ENCODE data around the gene FBRSL1. TPM values are rescaled to one million over a fixed set of nuclear protein-coding genes. Genes with fewer than 3 reads are reported as not detected.

Gene FBRSL1
- polyA plus RNA-seq, 3 donors: 0.39 to 28.7 (median 0.74) TPM

DNA sequence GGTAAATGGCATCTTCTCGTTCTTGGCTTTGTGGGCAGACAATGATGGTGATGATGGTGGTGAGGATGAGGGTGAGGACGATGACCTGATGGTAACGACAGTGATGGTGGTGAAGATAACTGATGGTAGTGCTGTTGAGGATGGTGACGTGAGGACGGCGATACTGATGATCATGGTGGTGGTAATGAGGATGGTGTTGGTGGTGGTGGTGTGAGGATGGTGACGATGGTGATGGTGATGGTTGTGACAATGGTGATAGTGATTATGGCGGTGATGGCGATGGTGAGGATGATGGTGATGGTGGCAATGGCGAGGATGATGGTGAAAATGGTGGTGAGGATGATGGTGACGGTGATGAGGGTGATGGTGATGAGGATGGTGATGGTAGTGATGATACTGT, 54.5 kb downstream of the FBRSL1 start:
- peaks cover 87% of the 10 kb centered on the region for H4K20me1 ChIP-seq (ENCODE audit: insufficient read depth, low read length)
- H3K4me3 Mint-ChIP-seq: no peak overlapping the region
- WGBS (ENCODE audit: insufficient coverage): 98% methylated on average over 10 of the region's 11 CpGs

GRCh38 chr12:132545164-132545953, 55.4 kb downstream of the FBRSL1 start:
- Histone ChIP-seq H3K27ac (ENCODE audit: low read depth in 1 of 2, low read length in 2 of 2) (no peak overlapping the region), H2AFZ (ENCODE audit: insufficient read depth, low read depth, low read length, poor library complexity, severe bottlenecking) (no peak overlapping the region), H3K36me3 (replicated peaks in 1 of 2; ENCODE audit: control insufficient read depth in 1 of 2, insufficient read depth in 2 of 2, low read length in 2 of 2) (peaks cover 0 to 10% of the 10 kb centered on the region in 2 donors), H3K27me3 (ENCODE audit: control insufficient read depth in 2 of 2, insufficient read depth in 2 of 2, low read length in 2 of 2) (no peaks in the 10 kb centered on the region), H3K4me3 (replicated peaks in 1 of 3; ENCODE audit: low read depth in 2 of 3, low read length in 3 of 3) (no peak overlapping the region), H3K4me2 (replicated peaks; ENCODE audit: extremely low read depth, low read length, poor library complexity, severe bottlenecking) (no peak overlapping the region), H3K9ac (ENCODE audit: insufficient read depth, low read length, poor library complexity, severe bottlenecking) (no peak overlapping the region), H4K20me1 (ENCODE audit: insufficient read depth, low read length) (peaks cover 93% of the 10 kb centered on the region), H3K79me2 (ENCODE audit: insufficient read depth, low read length) (no peaks in the 10 kb centered on the region), H3K9me3 (replicated peaks in 1 of 2; ENCODE audit: control insufficient read depth in 1 of 2, insufficient read depth in 1 of 2, low read length in 2 of 2) (no peaks in the 10 kb centered on the region), H3K4me1 (ENCODE audit: control insufficient read depth in 1 of 2, insufficient read depth in 2 of 2, low read length in 2 of 2) (no peaks in the 10 kb centered on the region)
- WGBS (ENCODE audit: insufficient coverage): 95% methylated on average over 25 of the region's 26 CpGs
- Mint-ChIP-seq H3K9me3 (peaks cover 0 to 2% (median 0%) of the 10 kb centered on the region in 7 donors), H3K27me3 (ENCODE audit: low read depth in 3 of 3) (peaks cover 2% of the 10 kb centered on the region in 3 donors), H3K36me3 (peaks cover 7 to 27% of the 10 kb centered on the region in 2 donors), H3K4me1 (no peaks in the 10 kb centered on the region), H3K4me3 (no peak overlapping the region), H3K27ac (no peak overlapping the region)
- intact Hi-C loops (cut with micrococcal nuclease): no loop called here
- TF ChIP-seq CTCF (IDR thresholded peaks at IDR 0.05): no peak
- no peak for DNase-seq

More for the DNA sequence above, 54.5 kb downstream of the FBRSL1 start:
- intact Hi-C loops (cut with micrococcal nuclease): no loop called here
- Mint-ChIP-seq H3K4me1 (no peaks in the 10 kb centered on the region), H3K27me3 (ENCODE audit: low read depth in 3 of 3) (peaks cover 2% of the 10 kb centered on the region in 3 donors), H3K27ac (no peak overlapping the region), H3K36me3 (peaks cover 7 to 19% of the 10 kb centered on the region in 2 donors), H3K9me3 (no peaks in the 10 kb centered on the region)
- H3K4me3 ChIP-seq (replicated peaks in 1 of 3; ENCODE audit: low read depth in 2 of 3, low read length in 3 of 3): no peak overlapping the region
- H2AFZ ChIP-seq (ENCODE audit: insufficient read depth, low read depth, low read length, poor library complexity, severe bottlenecking): no peak overlapping the region
- H3K4me1 ChIP-seq (ENCODE audit: control insufficient read depth in 1 of 2, insufficient read depth in 2 of 2, low read length in 2 of 2): no peaks in the 10 kb centered on the region
- no peaks in the 10 kb centered on the region for H3K27me3 ChIP-seq (ENCODE audit: control insufficient read depth in 2 of 2, insufficient read depth in 2 of 2, low read length in 2 of 2)
- H3K9ac ChIP-seq (ENCODE audit: insufficient read depth, low read length, poor library complexity, severe bottlenecking): no peak overlapping the region
- H3K79me2 ChIP-seq (ENCODE audit: insufficient read depth, low read length): no peaks in the 10 kb centered on the region
- H3K4me2 ChIP-seq (replicated peaks; ENCODE audit: extremely low read depth, low read length, poor library complexity, severe bottlenecking): no peak overlapping the region
- H3K9me3 ChIP-seq (replicated peaks in 1 of 2; ENCODE audit: control insufficient read depth in 1 of 2, insufficient read depth in 1 of 2, low read length in 2 of 2): no peaks in the 10 kb centered on the region
- TF ChIP-seq CTCF (IDR thresholded peaks at IDR 0.05): no peak
- H3K27ac ChIP-seq (ENCODE audit: low read depth in 1 of 2, low read length in 2 of 2): no peak overlapping the region
- DNase-seq: no peak
- H3K36me3 ChIP-seq (replicated peaks in 1 of 2; ENCODE audit: control insufficient read depth in 1 of 2, insufficient read depth in 2 of 2, low read length in 2 of 2): peaks cover 0 to 10% of the 10 kb centered on the region in 2 donors
